GM12878 (cell line): ENCODE data around the gene CRAMP1. TPM values are rescaled to one million over a fixed set of nuclear protein-coding genes. Genes with fewer than 3 reads are reported as not detected.

ENCODE experiments used
- ATF2 ChIP-seq: IDR thresholded peaks from 2 replicates; pipeline ENCODE4 v1.6.1; 2012; ENCODE audit warnings: low read length, inconsistent platforms
- DPF2 ChIP-seq: fragments of 450-650 bp; IDR thresholded peaks from 2 replicates; pipeline ENCODE4 v1.6.1; 2017; ENCODE audit warnings: mild to moderate bottlenecking
- PAX5 ChIP-seq: IDR thresholded peaks from 2 replicates; pipeline ENCODE4 v1.6.1; 2011; ENCODE audit warnings: low read depth, low read length, borderline replicate concordance
- ZBTB40 ChIP-seq: fragments of 450-650 bp; IDR thresholded peaks from 2 replicates; pipeline ENCODE4 v1.6.1; 2016; ENCODE audit warnings: mild to moderate bottlenecking, moderate library complexity, borderline replicate concordance
- polyA plus RNA-seq, 11 experiments: library from polyadenylated mRNA; depleted of rRNA in 4 of 11; unstranded in 6 of 11; stranded (reverse) in 5 of 11; fragments of >200 nt; fragmentation: Nextera tagmentation in 4 of 11; fragmentation: Illumina TruSeq in 1 of 11; extraction: Ambion mirVana in 4 of 11; extraction: Trizol in 1 of 11; gene quantifications; 1 replicate in 1 of 11; 2 replicates in 10 of 11; pipeline versions ENCODE4 v1.2.1 to v1.2.3, GENCODE V29; 2011 to 2016; ENCODE audit warnings: inconsistent platforms in 2 of 11, missing spikeins in 2 of 11, low read depth in 1 of 11
- total RNA-seq, 4 experiments: library from RNA; depleted of rRNA in 3 of 4; stranded (reverse); fragments of >200 nt in 3 of 4; fragmentation: Illumina TruSeq in 1 of 4; extraction: Trizol in 1 of 4; gene quantifications; 2 replicates each; pipeline versions ENCODE4 v1.2.1 to v1.2.3, GENCODE V29; 2013 to 2021
- TF ChIP-seq, protein P1 (sequence below): fragments of 450-650 bp; IDR thresholded peaks from 2 replicates; pipeline ENCODE4 v1.6.1; 2016; ENCODE audit warnings: mild to moderate bottlenecking
- TF ChIP-seq, protein P2 (sequence below), 3 experiments: IDR thresholded peaks in 2 of 3; conservative IDR thresholded peaks in 1 of 3; 2 replicates each; pipeline ENCODE4 v1.5.1; 2011; ENCODE audit warnings: low read depth in 3 of 3, low read length in 3 of 3, mild to moderate bottlenecking in 3 of 3, control low read depth in 2 of 3, moderate library complexity in 2 of 3, inconsistent platforms in 1 of 3, mixed read lengths in 1 of 3; ENCODE audit not compliant: control insufficient read depth in 2 of 3, insufficient read depth in 1 of 3; ENCODE audit errors: extremely low read depth in 1 of 3

CRAMP1 gene
- total and polyA plus RNA-seq, 10 of the 15 experiments (the other 5 are each of a cell fraction or from before 2014, with no cell fraction given) = 0.37 to 9.8 (median 3.9) TPM

GRCh38 chr16:1607971-1608370 lies 4.2 kb upstream of the CRAMP1 start (continued):
- no peak for TF ChIP-seq ATF2
- TF ChIP-seq ZBTB40 = no peak
- TF ChIP-seq, protein P1, sequence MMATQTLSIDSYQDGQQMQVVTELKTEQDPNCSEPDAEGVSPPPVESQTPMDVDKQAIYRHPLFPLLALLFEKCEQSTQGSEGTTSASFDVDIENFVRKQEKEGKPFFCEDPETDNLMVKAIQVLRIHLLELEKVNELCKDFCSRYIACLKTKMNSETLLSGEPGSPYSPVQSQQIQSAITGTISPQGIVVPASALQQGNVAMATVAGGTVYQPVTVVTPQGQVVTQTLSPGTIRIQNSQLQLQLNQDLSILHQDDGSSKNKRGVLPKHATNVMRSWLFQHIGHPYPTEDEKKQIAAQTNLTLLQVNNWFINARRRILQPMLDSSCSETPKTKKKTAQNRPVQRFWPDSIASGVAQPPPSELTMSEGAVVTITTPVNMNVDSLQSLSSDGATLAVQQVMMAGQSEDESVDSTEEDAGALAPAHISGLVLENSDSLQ = no peak
- TF ChIP-seq PAX5 = no peak
- no peak for TF ChIP-seq DPF2
- TF ChIP-seq, protein P2, sequence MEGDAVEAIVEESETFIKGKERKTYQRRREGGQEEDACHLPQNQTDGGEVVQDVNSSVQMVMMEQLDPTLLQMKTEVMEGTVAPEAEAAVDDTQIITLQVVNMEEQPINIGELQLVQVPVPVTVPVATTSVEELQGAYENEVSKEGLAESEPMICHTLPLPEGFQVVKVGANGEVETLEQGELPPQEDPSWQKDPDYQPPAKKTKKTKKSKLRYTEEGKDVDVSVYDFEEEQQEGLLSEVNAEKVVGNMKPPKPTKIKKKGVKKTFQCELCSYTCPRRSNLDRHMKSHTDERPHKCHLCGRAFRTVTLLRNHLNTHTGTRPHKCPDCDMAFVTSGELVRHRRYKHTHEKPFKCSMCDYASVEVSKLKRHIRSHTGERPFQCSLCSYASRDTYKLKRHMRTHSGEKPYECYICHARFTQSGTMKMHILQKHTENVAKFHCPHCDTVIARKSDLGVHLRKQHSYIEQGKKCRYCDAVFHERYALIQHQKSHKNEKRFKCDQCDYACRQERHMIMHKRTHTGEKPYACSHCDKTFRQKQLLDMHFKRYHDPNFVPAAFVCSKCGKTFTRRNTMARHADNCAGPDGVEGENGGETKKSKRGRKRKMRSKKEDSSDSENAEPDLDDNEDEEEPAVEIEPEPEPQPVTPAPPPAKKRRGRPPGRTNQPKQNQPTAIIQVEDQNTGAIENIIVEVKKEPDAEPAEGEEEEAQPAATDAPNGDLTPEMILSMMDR (IDR thresholded peaks at IDR 0.05 in 2 of 3, conservative IDR thresholded peaks at IDR 0.05 in 1 of 3; ENCODE audit: control insufficient read depth in 2 of 3, extremely low read depth in 1 of 3, insufficient read depth in 1 of 3, low read depth in 3 of 3, low read length in 3 of 3) = no peak
